K562 (cell line): Measurements from ENCODE around the gene LUM. TPM values are rescaled to one million over a fixed set of nuclear protein-coding genes. Genes with fewer than 3 reads are reported as not detected.

Source experiments
- ATAC-seq: fragments of 200-7000 bp; cut with Tn5 transposase; 3 replicates; pipeline ENCODE4 v1.9.1; 2020; ENCODE audit warnings: moderate library complexity
- BruUV-seq: library from RNA; stranded (reverse); fragments of 400-500 nt; replicated peaks from 2 replicates; lab custom pipeline; 2021; lab: Mats Ljungman, UMichigan
- CTCF ChIA-PET: fragments of 300-600 bp; formaldehyde crosslinking; extraction: SDS; loops from one replicate; lab custom pipeline; 2021; ENCODE audit warnings: low intra/inter-chr PET ratio; lab: Yijun Ruan, JAX
- POLR2A ChIA-PET: fragments of 300-600, 350-650 bp; sonication (Branson Sonifier 250); formaldehyde crosslinking; extraction: SDS; loops from one replicate; lab custom pipeline; 2021; ENCODE audit warnings: antibody characterized with exemption, inconsistent platforms; lab: Yijun Ruan, JAX
- DNase-seq, 4 experiments: peaks; one replicate each; pipeline versions ENCODE4 v3.0.0 to v3.0.0-alpha.2; 2011 to 2018; ENCODE audit warnings: low spot score in 3 of 4, mixed read lengths in 3 of 4; ENCODE audit errors: extremely low read depth in 1 of 4
- FAIRE-seq: peaks from 2 replicates; lab custom pipeline; 2011; peaks lifted over from hg19 to GRCh38; lab: Jason Lieb, UNC
- H2AFZ ChIP-seq: 2 replicates; pipeline ENCODE4 v1.6.0; 2011; ENCODE audit warnings: low read depth, low read length, control low read depth, inconsistent platforms
- H3K27ac ChIP-seq: fragments of 200-600 bp; 3 replicates; pipeline ENCODE4 v1.8.0; 2011; ENCODE audit warnings: low read depth, mild to moderate bottlenecking, control low read depth, inconsistent platforms, low read length, moderate library complexity, mixed read lengths; ENCODE audit errors: extremely low read depth
- H3K27me3 ChIP-seq, 2 experiments: fragments of 300-600 bp in 1 of 2; 2 replicates in 1 of 2; 3 replicates in 1 of 2; pipeline versions ENCODE4 v1.6.0 to v1.8.0; 2011; ENCODE audit warnings: inconsistent platforms in 2 of 2, low read length in 2 of 2, mild to moderate bottlenecking in 1 of 2, mixed read lengths in 1 of 2, moderate library complexity in 1 of 2; ENCODE audit not compliant: control insufficient read depth in 2 of 2, insufficient read depth in 2 of 2
- H3K36me3 ChIP-seq: fragments of 300-600 bp; 3 replicates; pipeline ENCODE4 v1.8.0; 2011; ENCODE audit warnings: mild to moderate bottlenecking, low read length, inconsistent platforms; ENCODE audit not compliant: control insufficient read depth, insufficient read depth
- H3K4me1 ChIP-seq, 2 experiments: fragments of 200-600 bp in 1 of 2; replicated peaks in 1 of 2; 2 replicates in 1 of 2; 3 replicates in 1 of 2; pipeline versions ENCODE4 v1.5.1 to v1.8.0; 2011; ENCODE audit warnings: inconsistent platforms in 2 of 2, low read length in 2 of 2, mild to moderate bottlenecking in 1 of 2, mixed read lengths in 1 of 2, moderate library complexity in 1 of 2; ENCODE audit not compliant: control insufficient read depth in 2 of 2, insufficient read depth in 2 of 2
- H3K4me2 ChIP-seq: 2 replicates; pipeline ENCODE4 v1.6.1; 2011; ENCODE audit warnings: low read length, control low read depth, inconsistent platforms, mixed read lengths; ENCODE audit not compliant: insufficient read depth
- H3K4me3 ChIP-seq: fragments of 200-600 bp; sonication (generic), shearing (Covaris generic); 2 replicates; pipeline ENCODE4 v1.5.1; 2016; ENCODE audit warnings: control low read depth, inconsistent platforms
- H3K79me2 ChIP-seq: fragments of 200-600 bp; 3 replicates; pipeline ENCODE4 v1.8.0; 2011; ENCODE audit warnings: low read length, inconsistent platforms; ENCODE audit not compliant: control insufficient read depth, insufficient read depth
- H3K9ac ChIP-seq, 2 experiments: 2 replicates each; pipeline versions ENCODE4 v1.6.0 to v1.6.1; 2011; ENCODE audit warnings: low read depth in 2 of 2, low read length in 2 of 2, control low read depth in 1 of 2, inconsistent platforms in 1 of 2, mild to moderate bottlenecking in 1 of 2, mixed read lengths in 1 of 2; ENCODE audit not compliant: insufficient read depth in 1 of 2
- H3K9me1 ChIP-seq: one replicate; pipeline ENCODE4 v1.6.0; 2011; ENCODE audit warnings: inconsistent platforms, mild to moderate bottlenecking, low read length, moderate library complexity; ENCODE audit not compliant: control insufficient read depth, insufficient read depth
- H3K9me3 ChIP-seq: replicated peaks from 2 replicates; pipeline ENCODE4 v1.5.1; 2011; ENCODE audit warnings: low read depth, low read length, inconsistent platforms; ENCODE audit not compliant: control insufficient read depth, insufficient read depth
- H4K20me1 ChIP-seq: replicated peaks from 2 replicates; pipeline ENCODE4 v1.6.1; 2011; ENCODE audit warnings: low read length, inconsistent platforms, mixed read lengths; ENCODE audit not compliant: control insufficient read depth, insufficient read depth
- CHD1 ChIP-seq: fragments of 200-600 bp; sonication (generic); IDR thresholded peaks from one replicate; pipeline ENCODE4 v1.6.1; 2012; ENCODE audit warnings: mild to moderate bottlenecking, moderate library complexity, low read length, inconsistent platforms
- JUN ChIP-seq, 2 experiments: sonication (generic) in 1 of 2; formaldehyde crosslinking in 1 of 2; IDR thresholded peaks; 2 replicates each; pipeline versions ENCODE4 v1.6.1 to v1.8.0; 2012 to 2022; ENCODE audit warnings: borderline replicate concordance in 2 of 2, mild to moderate bottlenecking in 2 of 2, improper control_type of control experiment in 1 of 2, low read depth in 1 of 2, low read length in 1 of 2, missing genetic modification reagents in 1 of 2
- MGA ChIP-seq: fragments of 450-650 bp; IDR thresholded peaks from 2 replicates; pipeline ENCODE4 v1.6.1; 2016; ENCODE audit warnings: mild to moderate bottlenecking, moderate library complexity
- NRF1 ChIP-seq, 2 experiments: fragments of 450-650 bp; IDR thresholded peaks in 1 of 2; conservative IDR thresholded peaks in 1 of 2; 2 replicates each; pipeline ENCODE4 v1.6.1; 2014; ENCODE audit warnings: mild to moderate bottlenecking in 2 of 2
- RBM34 ChIP-seq: fragments of 200-400 bp; formaldehyde crosslinking; IDR thresholded peaks from 2 replicates; pipeline ENCODE4 v1.6.1; 2018; ENCODE audit warnings: low read length, borderline replicate concordance; ENCODE audit not compliant: insufficient read depth
- SNAPC5 ChIP-seq: fragments of 250-450 bp; sonication (Bioruptor Pico); IDR thresholded peaks from 2 replicates; pipeline ENCODE4 v1.8.0; 2021; ENCODE audit warnings: moderate library complexity, mild to moderate bottlenecking, inconsistent platforms
- ZNF184 ChIP-seq: sonication (generic); formaldehyde crosslinking; IDR thresholded peaks from 2 replicates; pipeline ENCODE4 v1.5.0; 2020; ENCODE audit warnings: missing genetic modification reagents
- WGBS: fragments of 100-300 bp; shearing (Covaris generic); methylation state at CpG from one replicate; pipeline ENCODE4 v1.1.6; 2016; ENCODE audit warnings: low coverage, mixed read lengths; ENCODE audit not compliant: insufficient coverage; ENCODE audit errors: missing lambda C conversion rate; 5-methylcytosine and 5-hydroxymethylcytosine counted together
- in situ Hi-C: fragments of 300-500 bp; cut with MboI; formaldehyde crosslinking; loops from 4 replicates; pipeline ENCODE4 v1.15.0; 2018; ENCODE audit warnings: inconsistent platforms, mixed read lengths
- intact Hi-C: fragments of 100-400 bp; cut with micrococcal nuclease; formaldehyde crosslinking; loops from 2 replicates; pipeline ENCODE4 v1.14.2; 2022
- polyA plus RNA-seq, 8 experiments: library from polyadenylated mRNA; depleted of rRNA in 4 of 8; stranded (reverse) in 5 of 8; unstranded in 3 of 8; fragments of >200 nt; fragmentation: Nextera tagmentation in 2 of 8; fragmentation: Illumina TruSeq in 1 of 8; extraction: Ambion mirVana in 2 of 8; extraction: Trizol in 1 of 8; gene quantifications; 2 replicates each; pipeline versions ENCODE4 v1.2.1 to v1.2.3, GENCODE V29; 2011 to 2014; ENCODE audit warnings: inconsistent platforms in 1 of 8, missing spikeins in 1 of 8
- total RNA-seq, 7 experiments: library from RNA; depleted of rRNA in 6 of 7; stranded (reverse); fragments of >200 nt in 6 of 7; fragmentation: Illumina TruSeq in 2 of 7; extraction: Trizol in 2 of 7; gene quantifications; 2 replicates each; pipeline versions ENCODE4 v1.2.1 to v1.2.3, GENCODE V29; 2011 to 2021; ENCODE audit warnings: low replicate concordance in 1 of 7
- TF ChIP-seq, protein P1 (sequence below): fragments of 250-450 bp; sonication (Bioruptor Pico); IDR thresholded peaks from 2 replicates; pipeline ENCODE4 v1.4.0; 2020; ENCODE audit warnings: borderline replicate concordance
- TF ChIP-seq, protein P2 (sequence below): fragments of 250-450 bp; sonication (Bioruptor Pico); IDR thresholded peaks from 2 replicates; pipeline ENCODE4 v1.9.0; 2021; ENCODE audit warnings: mild to moderate bottlenecking

The LUM gene
- total and polyA plus RNA-seq, 9 of the 15 experiments (the other 6 are each of a cell fraction or from before 2014, with no cell fraction given), result 0.40 TPM; not detected in 8

DNA sequence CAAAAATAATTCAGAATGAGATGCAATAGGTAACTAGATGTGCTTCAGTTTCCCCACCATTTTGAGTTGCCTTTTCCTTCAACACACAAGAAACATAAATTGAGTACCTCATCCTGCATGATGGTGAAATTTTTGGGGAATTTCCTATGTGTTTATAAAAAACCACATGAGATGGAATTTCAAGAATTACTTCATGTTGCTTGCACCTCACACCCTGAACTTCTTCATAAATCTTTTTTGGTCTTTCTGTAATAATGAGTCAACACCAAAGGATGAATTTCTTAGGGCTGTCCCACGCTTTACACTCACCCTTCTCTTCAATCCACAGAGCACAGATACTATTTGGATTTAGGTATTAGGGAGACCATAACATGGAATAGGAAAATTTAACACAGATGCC, 22.6 kb upstream of the LUM start:
- POLR2A ChIA-PET, result no interaction called here
- no peak for FAIRE-seq
- TF ChIP-seq, protein P1, sequence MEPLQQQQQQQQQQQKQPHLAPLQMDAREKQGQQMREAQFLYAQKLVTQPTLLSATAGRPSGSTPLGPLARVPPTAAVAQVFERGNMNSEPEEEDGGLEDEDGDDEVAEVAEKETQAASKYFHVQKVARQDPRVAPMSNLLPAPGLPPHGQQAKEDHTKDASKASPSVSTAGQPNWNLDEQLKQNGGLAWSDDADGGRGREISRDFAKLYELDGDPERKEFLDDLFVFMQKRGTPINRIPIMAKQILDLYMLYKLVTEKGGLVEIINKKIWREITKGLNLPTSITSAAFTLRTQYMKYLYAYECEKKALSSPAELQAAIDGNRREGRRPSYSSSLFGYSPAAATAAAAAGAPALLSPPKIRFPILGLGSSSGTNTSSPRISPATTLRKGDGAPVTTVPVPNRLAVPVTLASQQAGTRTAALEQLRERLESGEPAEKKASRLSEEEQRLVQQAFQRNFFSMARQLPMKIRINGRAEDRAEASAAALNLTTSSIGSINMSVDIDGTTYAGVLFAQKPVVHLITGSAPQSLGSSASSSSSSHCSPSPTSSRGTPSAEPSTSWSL (CRISPR knock-in tag), result no peak
- TF ChIP-seq, protein P2, sequence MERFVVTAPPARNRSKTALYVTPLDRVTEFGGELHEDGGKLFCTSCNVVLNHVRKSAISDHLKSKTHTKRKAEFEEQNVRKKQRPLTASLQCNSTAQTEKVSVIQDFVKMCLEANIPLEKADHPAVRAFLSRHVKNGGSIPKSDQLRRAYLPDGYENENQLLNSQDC (CRISPR knock-in tag), result no peak
- no peak for TF ChIP-seq NRF1 (conservative IDR thresholded peaks at IDR 0.05 in 1 of 2, IDR thresholded peaks at IDR 0.05 in 1 of 2)
- TF ChIP-seq ZNF184 (CRISPR knock-in tag), result no peak
- TF ChIP-seq JUN (IDR thresholded peaks at IDR 0.05; ENCODE audit: borderline replicate concordance, low read depth, low read length), result no peak
- no peak for TF ChIP-seq JUN (CRISPR knock-in tag; IDR thresholded peaks at IDR 0.05; ENCODE audit: borderline replicate concordance)
- no peak for TF ChIP-seq CHD1
- TF ChIP-seq SNAPC5 (CRISPR knock-in tag), result no peak
- no peak for TF ChIP-seq MGA
- no peak for TF ChIP-seq RBM34

More for the DNA sequence above, 22.6 kb upstream of the LUM start:
- no peaks in the 10 kb centered on the region for H3K36me3 ChIP-seq
- CTCF ChIA-PET, result no interaction called here
- H3K4me1 ChIP-seq, result no peaks in the 10 kb centered on the region
- H3K9me1 ChIP-seq, result no peaks in the 10 kb centered on the region
- WGBS, result 0% methylated on average over 1 of the region's 1 CpG
- in situ Hi-C loops (no loop called here), intact Hi-C loops (no loop called here)
- no peak overlapping the region for H3K4me3 ChIP-seq
- H3K9ac ChIP-seq, result no peak overlapping the region
- H4K20me1 ChIP-seq, result no peaks in the 10 kb centered on the region
- no peaks in the 10 kb centered on the region for H3K9me3 ChIP-seq
- no peak overlapping the region for H3K27ac ChIP-seq
- no peak overlapping the region for H2AFZ ChIP-seq
- no TSS peak for BruUV-seq
- no peaks in the 10 kb centered on the region for H3K79me2 ChIP-seq
- H3K4me2 ChIP-seq, result no peak overlapping the region
- no peaks in the 10 kb centered on the region for H3K27me3 ChIP-seq
- ATAC-seq, result no peak
- no peak for DNase-seq
